ENCODE data around the gene ZNF281.

The ZNF281 gene

GRCh38 chr1:200399860-200400259 is 10.0 kb downstream of the ZNF281 start:
- no peak for TF ChIP-seq CTCF (conservative IDR thresholded peaks at IDR 0.05; ENCODE audit: control insufficient read depth, insufficient read depth, low read depth, low read length)
- no peak overlapping the region for H3K4me3 ChIP-seq (ENCODE audit: control insufficient read depth, low read depth, low read length)
- no peak for DNase-seq (ENCODE audit: low read depth)

GRCh38 chr1:200398373-200398772 is 11.5 kb downstream of the ZNF281 start:
- H3K4me3 ChIP-seq (ENCODE audit: control insufficient read depth, low read depth, low read length), result no peak overlapping the region
- TF ChIP-seq CTCF (conservative IDR thresholded peaks at IDR 0.05; ENCODE audit: control insufficient read depth, insufficient read depth, low read depth, low read length), result no peak
- DNase-seq (ENCODE audit: low read depth), result no peak

- DNase-seq (ENCODE audit: low read depth), result no peak
- no peak for TF ChIP-seq CTCF (conservative IDR thresholded peaks at IDR 0.05; ENCODE audit: control insufficient read depth, insufficient read depth, low read depth, low read length)
These were observed 17.1 kb downstream of the ZNF281 start for GRCh38 chr1:200392625-200393185.

GRCh38 chr1:200391747-200392146 is 18.1 kb downstream of the ZNF281 start:
- TF ChIP-seq CTCF (conservative IDR thresholded peaks at IDR 0.05; ENCODE audit: control insufficient read depth, insufficient read depth, low read depth, low read length), result no peak
- DNase-seq (ENCODE audit: low read depth), result no peak
- H3K4me3 ChIP-seq (ENCODE audit: control insufficient read depth, low read depth, low read length), result no peak overlapping the region

More at GRCh38 chr1:200392625-200393185, 17.1 kb downstream of the ZNF281 start:
- no peak overlapping the region for H3K4me3 ChIP-seq (ENCODE audit: control insufficient read depth, low read depth, low read length)

GRCh38 chr1:200388791-200389190 is 21.0 kb downstream of the ZNF281 start:
- no peak overlapping the region for H3K4me3 ChIP-seq (ENCODE audit: control insufficient read depth, low read depth, low read length)
- TF ChIP-seq CTCF (conservative IDR thresholded peaks at IDR 0.05; ENCODE audit: control insufficient read depth, insufficient read depth, low read depth, low read length), result no peak
- DNase-seq (ENCODE audit: low read depth), result no peak

- no peak for TF ChIP-seq CTCF (conservative IDR thresholded peaks at IDR 0.05; ENCODE audit: control insufficient read depth, insufficient read depth, low read depth, low read length)
- no peak overlapping the region for H3K4me3 ChIP-seq (ENCODE audit: control insufficient read depth, low read depth, low read length)
- DNase-seq (ENCODE audit: low read depth), result no peak
These were observed 23.4 kb downstream of the ZNF281 start for GRCh38 chr1:200386416-200386815.

Measured in fibroblast of mammary gland (primary cell).